Fibroblast of skin of scalp (primary cell): ENCODE data around the gene ASIC1.
A peak's percentile ranks its signal among the peaks of the same experiment; 100 is the strongest.

Experiments
- DNase-seq: peaks from one replicate; pipeline ENCODE4 v3.0.0-alpha.2; 2013

The ASIC1 gene

DNA sequence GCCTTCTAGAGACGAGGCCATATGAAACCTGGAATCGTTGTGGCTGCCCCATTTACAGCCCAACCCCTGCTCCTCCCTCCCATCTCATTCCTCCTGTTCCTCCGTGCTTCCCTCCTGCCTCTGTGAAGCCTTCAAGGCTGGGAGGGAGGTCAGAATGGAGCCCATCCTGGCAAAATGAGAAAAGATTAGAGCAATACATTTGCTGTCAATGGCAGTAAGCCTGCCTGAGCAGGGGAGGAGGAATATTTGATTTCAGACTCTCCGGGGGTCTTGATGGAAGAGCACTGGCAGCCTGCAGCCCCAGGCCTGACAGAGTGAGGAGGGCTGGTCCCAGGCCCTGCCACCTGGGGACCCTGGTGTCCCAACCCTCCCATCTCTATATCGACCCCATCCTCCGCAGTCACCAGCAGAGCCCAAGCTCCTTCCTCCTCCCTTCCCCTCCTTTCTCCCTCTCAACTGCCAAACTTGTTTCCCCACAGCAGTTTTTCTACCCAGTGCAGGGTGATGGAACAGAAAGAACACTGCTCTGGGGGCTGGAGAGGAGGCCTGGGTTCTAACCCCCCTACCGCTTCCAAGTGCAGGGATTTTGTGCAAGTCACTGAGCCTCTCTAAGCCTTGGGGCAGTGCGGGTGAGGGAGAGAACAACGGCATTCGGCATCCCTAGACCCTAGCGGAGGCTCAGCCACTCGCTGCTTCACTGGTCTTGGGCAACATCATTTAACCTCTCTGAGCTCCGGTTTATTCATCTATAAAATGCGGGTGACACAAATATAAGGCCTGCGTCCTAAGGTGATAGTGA lies 16.1 kb upstream of the ASIC1 start:
- no peak for DNase-seq

DNA sequence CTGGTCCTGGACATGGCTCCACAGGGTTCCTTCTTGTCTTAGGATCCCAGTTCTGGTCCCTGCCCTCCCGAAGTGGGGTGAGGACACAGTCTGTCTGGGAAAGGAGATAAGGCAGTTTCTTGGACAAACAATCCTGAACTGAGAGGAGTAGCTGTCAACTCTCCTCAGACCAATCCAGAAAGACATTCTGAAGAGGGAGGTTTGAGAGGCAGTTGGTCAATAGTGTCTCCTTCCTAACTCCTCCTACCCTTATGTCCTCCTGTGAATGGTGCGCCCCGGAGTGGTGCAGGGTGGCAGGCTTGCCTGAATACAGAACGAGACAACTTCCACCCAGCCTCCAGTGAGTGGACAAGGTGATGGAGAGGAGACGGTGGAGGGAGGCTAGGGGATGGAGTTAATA lies 15.4 kb upstream of the ASIC1 start:
- no peak for DNase-seq

DNA sequence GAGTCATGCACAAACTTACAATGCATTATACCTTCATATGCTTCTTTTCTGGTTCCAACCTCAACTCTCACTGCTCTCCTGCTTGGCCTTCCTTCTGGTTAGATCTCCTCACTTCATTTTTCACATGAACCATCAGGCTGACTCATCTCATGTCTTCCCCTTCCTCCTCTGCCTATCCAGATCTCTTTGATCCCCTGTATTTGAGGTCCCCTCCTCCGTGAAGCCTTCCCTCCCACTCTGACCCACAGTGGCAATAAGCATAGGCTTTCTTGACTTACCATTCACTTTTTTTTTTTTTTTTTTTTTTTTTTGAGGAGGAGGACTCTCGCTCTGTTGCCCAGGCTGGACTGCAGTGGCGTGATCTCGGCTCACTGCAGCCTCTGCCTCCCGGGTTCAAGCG lies 14.7 kb upstream of the ASIC1 start:
- no peak for DNase-seq

DNA sequence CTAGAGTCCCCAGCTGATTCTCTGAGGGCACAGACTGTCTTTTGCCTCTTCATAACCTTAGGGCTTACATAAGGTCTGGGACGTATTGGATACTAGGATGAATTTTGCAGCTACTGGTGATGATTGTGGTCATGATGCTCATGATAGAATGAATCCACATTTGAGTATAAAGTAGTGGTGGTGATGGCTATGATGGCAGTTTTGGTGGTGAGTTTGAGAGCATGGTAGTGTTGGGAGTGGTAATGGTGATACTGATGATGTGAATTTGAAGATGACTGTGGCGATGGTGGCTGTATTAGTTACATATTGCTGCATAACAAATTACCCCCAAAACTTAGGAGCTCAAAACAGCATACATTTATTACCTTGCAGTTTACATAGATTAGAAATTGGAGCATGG lies 14.1 kb upstream of the ASIC1 start:
- no peak for DNase-seq

DNA sequence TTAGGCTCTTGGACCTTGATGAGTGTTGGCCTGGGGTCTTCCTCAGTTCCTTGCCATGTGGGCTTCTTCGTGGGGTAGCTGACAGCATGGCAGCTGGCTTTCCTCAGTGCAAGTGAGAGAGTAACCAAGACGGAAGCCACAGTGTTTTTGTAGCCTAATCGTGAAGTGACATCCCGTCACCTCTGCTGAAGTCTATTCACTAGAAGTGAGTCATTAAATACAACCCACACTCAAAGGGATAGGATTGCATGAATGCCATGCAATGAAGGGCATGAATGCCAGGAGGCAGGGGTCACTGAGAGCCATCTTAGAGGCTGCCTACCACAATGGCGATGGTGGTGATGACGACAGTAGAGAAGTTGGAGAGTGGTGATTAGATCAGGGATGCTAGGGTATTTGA lies 13.5 kb upstream of the ASIC1 start:
- no peak for DNase-seq

DNA sequence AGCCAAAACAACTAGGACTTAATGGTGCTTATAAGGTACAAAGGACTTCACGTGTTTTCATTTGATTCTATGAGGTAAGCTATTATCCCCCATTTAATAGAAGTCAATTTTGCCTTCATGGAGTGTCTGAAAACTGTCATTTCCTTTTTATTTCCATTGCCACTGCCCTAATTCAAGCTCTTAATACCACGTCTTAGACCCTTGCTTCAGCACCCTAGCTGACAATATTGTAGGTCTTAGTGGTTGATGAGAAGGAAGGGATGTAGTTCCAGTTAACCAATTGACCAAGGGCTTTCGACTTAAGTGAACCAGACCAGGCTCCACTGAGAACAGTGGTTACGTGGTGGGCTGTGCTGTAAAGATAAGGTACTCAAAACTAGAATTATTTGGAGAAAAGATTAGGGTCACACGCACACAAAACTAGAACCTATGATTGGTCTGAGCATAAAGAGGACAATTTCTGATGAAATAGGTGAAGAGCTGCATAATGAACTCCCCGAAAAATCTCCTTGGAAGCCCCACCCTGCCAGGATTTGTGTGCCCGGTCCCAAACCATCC lies 9.6 kb upstream of the ASIC1 start:
- no peak for DNase-seq

DNA sequence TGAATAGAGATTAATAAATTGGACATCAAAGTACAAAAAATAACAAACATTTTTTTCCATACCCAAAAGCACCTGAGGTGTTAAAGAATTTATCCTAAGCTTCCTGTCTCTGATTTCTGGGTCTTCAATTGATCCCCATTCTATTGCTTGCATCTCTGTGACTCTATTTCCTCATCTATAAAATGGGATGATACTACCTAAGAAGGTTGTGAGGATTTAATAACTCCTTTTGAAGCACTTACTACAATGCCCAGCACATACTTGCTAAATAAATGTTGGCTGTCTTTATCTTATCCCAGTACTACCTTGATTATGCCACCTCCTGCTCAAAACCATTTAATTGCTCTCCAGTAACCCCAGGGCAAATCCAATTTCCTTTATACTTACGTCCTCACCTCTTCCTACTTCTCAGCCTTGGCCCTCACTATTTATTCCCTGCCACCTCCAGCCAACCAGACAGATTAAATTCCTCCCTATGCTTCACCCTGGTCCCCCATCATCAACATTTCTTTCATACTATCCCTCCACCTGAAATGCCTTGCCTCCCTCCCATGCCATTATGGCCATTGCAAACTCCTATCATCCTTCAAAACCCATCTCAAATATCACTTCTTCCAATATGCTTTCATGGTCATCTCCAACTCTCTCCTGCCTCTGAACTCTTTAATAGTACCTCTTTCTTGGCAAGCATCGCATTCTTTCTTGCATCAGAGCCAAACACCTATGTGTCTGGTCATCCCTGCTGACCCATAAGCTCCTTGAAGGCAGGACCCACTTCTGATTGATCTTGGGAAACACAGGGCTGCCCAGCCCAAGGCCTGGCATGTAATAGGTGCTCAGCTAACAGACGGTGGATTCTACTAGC lies 7.9 kb upstream of the ASIC1 start:
- DNase-seq: no peak

DNA sequence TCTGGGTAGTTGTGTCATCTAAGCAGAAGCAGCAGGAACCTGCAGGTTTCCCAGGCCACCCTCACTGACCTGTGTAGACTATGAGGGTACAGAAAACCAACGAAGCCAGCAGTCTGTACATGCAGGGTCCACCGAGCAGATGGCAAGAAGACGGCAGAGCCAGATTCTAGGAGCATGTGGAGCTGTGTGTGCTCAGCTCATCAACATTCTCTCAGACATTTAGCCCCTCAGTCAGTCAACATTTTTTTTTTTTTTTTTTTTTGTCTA lies 7.3 kb upstream of the ASIC1 start:
- DNase-seq: no peak

DNA sequence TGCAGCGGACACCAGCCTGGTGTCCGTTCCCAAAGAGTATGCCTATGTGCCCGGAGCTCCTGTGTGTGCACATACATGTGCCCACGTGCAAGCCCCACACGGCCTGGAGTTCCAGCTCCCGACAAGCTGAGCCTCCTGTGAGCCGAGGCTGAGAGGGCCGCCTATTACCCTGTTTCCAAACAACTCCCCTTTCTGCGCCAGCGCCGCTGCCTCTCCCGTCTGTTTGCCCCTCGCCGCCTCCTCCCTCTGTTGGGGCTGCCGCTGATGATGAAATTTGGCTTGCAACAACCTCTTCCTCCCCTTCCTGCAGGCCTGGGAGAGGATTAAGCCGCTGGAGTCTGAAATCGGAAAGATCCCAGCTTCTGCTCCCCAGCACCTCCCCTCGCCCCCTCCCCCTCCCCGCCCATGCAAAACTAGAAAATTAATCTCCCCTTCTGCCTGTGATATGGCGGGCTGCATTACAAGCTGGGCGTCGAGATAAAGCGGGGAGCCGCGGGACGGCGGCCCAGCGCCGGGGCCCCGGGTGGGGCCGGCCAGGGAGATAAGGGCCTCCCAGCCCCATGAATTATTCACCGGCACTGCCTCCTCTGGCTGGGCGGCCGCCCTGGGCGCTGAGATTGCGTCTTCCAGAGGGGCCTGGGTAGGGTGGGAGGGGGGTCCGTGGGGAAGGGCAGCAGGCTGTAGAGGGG lies 6.8 kb upstream of the ASIC1 start:
- DNase-seq: peak; percentile 67

DNA sequence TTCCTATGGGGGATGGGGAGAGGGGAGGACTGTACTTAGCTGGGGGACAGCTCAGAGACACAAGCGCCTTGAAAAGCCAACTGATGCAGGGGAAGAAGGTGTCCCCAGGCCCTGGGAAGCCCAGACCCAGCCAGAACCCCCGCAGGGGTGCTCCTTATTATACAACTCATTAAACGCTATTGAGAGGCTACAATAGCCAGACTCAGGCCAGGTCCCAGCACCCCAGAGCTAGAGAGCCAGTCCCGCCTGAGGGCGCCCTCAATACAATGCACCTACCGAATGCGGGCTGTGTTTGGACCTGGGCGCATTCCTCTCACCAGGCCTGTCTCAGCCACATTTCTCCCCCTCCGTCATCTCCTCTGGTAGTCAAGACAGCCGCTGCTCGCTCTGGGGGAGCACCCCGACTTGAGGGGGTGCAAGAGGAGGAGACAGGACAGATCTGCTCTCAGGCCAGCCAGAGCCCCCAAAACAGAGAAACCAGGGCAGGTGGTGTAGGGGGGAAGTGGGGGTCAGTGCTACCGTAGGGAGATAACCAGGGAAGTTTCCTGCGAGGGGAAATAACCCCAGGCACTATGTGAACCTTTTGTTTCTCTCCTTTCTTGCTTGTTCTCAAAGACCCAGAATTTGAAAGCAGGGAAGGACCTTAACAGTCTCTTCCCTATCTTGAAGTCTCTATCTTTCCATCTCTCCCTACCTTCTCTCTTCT lies 6.1 kb upstream of the ASIC1 start:
- no peak for DNase-seq

DNA sequence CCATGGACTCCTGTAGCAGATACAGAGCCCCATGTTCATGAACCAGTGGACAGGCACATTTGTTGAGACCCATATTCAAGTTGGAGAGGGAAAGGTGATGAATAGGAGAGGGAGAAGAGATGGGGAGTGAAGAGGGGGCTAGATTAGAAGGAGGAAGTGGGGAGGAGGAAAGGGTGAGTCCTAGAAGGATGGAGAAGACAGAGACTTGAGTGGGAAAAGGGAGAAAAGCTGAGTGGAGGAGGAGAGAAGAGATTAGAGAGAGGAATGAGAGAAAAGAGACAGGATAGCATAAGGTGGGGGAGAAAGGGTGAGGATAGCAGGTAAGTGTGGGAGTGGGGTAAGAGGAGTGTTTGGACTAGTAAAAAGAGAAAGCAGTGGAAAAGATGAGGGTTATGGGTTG lies 4.9 kb upstream of the ASIC1 start:
- no peak for DNase-seq

DNA sequence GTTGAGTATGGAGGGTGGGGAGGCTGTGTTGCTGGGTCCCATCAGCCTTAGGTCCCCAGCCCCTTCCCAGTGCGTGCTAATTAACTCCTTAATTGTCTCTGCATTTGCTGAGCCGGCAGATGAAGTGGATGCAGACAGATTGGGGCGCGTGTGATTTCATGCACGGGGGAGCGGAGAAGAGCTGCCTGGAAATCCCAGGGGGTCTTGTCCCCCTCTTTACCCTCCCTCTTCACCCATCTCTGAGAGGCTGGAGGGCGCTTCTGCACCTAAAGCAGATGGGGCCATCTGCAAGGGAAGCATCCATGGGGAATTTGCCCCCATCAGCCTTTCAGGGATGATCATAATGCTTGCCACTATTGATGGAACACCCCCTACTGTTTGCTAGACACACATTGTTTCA lies 4.4 kb upstream of the ASIC1 start:
- DNase-seq: no peak

DNA sequence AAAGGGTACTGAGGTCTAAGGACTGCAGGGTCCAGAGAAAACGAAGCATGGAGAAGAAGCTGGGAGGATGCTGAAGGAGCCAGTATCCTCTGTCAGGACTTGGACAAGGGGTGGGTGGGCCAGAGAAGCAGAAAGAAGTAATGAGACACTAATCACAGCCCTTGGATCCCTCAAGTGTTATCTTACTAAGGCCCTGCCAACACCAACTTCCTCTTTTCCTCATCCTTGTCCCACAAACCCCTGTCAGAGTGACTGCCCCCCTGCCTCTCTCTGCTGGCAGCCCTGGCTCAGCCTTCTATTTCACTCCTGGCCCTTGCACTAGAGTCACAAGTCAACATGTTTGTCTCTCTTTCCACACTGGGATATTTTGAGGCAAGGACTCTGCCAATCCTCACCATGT lies 3.8 kb upstream of the ASIC1 start:
- DNase-seq: no peak

DNA sequence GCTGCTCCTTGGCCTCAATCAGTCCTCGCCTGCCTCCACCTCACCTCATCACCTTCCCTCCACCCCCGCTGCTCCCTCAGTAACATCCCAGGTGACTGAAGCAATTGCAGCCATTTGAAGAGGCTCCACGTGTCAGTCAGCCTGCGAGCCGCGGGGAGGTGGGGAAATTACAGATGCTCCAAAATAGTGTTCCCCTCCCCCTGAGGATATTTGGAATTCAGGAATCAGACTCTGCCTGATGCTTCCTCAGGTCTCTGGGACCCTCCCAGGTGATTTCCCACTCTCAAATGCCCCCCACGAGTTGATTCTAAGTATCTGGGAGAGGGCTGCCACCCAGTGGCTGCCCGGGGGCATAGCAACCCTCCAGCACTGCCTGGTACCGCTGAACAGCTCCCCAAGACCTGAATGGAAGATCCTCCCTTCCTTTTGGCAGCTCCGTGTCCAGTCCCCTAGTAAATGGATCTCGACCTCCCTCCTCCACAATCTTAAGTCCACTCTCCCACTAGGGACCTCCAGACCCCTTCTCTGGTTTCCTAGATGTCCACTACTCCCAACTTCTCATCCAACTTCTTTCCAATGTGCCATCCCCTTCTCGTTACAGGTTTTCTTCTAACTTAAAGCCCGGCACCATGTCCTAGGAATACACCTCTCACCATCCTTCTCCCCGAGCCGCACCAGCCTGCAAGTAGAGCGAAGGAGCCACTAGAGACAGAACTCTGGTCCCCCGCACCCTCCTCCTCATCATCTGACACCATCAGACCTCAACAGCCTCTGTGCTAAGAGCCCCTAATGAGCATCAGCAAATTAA lies 1.4 kb upstream of the ASIC1 start:
- DNase-seq: peak; percentile 36

DNA sequence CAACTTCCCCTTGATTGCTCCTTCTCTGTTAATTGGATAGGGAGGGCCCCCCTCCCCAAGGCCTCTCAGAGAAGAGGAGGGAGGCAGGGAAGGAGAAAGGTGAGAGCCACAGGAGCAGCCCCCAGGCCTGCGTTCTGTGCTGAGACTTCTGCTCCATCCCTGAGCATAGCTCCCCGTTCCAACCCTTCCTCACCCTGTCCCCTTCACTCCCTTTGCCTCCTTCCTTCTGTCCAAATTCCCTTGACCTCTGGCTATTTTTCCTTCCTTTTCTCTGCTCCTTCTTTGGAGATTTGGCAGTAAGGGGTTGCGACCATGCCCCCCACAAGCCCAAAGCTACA lies 788 bp upstream of the ASIC1 start:
- no peak for DNase-seq

DNA sequence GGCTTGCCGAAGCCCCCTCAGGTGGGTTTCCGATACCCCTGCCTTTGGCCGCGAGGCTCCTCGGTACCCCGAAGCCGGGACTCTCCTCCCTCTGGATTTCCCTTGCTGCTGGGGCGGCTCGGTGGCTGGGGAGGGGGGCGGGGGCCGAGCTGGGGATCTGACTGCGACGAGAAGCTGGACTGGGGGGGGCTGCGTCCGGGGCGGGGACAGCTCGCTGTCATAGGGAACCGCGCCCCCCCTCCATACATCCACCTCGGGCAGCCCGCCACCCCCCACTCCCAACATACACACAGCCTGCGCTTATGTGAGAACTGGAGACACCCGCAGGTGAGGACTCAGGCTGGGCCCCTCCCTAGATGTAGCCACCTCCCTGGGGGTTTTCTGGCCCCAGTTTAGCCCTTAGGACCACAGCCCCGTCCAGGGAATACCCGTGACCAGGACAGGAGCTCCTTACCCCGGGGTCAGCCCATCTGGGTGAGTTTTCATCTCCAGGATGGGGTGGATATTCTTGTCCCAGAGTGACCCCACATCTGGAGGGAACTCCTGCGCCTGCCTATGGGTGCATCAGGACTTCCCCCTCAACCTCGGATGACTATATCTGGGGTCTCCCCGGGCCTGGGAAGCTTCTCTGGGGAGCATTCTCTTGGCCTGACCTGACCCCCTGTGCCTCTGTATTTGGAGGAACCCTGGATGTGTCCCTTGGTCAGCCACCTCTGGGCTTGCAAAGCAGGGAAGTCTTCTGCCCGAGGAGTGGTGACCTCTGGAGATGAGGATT lies 687 bp downstream of the ASIC1 start:
- no peak for DNase-seq

DNA sequence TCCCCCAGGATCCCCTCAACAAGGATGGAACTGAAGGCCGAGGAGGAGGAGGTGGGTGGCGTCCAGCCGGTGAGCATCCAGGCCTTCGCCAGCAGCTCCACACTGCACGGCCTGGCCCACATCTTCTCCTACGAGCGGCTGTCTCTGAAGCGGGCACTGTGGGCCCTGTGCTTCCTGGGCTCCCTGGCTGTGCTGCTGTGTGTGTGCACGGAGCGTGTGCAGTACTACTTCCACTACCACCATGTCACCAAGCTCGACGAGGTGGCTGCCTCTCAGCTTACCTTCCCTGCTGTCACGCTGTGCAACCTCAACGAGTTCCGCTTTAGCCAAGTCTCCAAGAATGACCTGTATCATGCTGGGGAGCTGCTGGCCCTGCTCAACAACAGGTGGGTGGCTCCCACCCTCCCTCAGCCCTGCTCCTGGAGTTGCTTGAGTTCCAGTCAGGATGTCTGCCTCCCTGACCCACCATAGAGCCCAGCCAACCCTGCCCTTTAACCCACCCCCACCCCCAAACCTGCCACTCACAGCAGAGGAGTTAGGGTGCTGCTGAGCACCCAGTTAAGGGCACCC lies 1.4 kb downstream of the ASIC1 start:
- DNase-seq: no peak

DNA sequence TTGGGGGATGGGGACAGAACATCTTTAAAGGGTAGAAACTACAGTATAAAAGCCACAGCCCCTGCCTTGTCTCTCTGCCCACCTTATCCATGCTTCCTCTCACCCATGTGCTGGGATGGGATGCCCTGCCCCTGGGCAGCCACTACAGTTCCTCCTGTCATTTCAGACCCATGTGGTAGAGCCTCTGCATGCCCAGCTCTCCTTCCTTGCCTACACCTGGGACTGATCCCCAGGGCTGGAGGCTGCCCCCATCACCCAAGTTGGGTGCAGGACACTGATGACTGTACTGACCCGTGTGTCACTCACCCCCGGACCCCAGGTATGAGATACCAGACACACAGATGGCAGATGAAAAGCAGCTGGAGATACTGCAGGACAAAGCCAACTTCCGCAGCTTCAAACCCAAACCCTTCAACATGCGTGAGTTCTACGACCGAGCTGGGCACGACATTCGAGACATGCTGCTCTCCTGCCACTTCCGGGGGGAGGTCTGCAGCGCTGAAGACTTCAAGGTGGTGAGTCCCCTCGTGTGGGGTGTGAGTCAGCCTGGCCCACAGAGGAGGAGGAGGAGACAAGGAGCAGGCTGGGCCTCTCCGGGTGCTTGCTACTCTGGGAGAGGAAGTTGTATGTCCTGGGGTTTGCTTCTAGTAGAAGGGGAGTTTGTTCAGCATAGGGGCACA lies 2.2 kb downstream of the ASIC1 start:
- DNase-seq: peak; percentile 19

DNA sequence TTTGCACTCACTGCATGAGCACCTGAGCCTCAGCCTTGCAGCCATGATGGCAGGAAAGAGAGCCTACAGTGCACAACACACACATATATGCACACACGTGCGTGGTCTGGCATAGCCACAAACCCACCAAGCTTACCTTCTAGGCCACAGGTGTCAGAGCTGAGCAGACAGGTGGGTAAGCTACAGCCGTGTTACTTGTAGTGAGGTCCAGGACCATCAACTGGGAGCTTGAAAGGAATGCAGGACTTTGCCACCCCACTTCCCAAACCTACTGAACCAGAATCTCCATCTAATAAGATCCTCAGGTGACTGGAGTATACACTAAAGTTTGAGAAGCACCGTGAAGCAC lies 2.7 kb downstream of the ASIC1 start:
- DNase-seq: no peak

DNA sequence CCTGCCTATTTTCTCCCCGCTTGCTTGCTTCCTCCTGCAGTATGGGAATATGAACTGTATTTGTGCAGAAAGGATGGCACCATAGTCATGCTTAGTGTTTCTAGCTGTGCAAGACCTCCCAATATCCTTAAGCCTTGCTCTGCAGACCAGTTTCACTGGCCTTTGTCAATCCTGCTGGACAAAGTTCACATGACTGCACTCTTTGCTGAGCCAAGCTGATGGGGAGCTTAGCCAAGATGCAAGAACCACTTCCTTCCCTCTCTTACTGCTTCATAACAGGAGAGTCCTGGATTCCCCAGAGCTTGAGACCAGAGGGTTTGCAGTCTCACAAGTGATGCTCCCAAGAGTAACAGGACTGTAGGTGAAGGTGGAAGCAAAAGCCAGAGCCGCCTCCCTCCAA lies 3.8 kb downstream of the ASIC1 start:
- no peak for DNase-seq
